Measurements from ENCODE around the gene CCL22.
"Not testable (repeated sequence)": the region's sequence is repeated elsewhere in the genome, so short reads cannot be mapped to it uniquely, and the experiment has no call there.

Gene CCL22

DNA sequence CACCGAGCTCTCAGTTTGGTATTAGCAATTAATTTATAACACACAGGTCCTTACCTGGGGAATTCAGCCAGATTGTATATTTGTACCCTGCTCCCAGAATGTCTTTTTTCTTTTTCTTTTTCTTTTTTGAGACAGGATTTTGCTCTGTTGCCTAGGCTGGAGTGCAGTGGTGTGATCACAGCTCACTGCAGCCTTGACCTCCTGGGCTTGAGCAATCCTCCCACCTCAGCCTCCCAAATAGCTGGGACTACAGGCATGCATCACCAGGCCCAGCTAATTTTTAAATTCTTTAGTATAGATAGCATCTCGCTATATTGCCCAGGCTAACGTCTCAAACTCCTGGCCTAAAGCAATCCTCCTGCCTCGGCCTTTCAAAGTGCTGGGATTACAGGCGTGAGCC, 14.5 kb upstream of the CCL22 start:
- in situ Hi-C loops (cut with HindIII; ENCODE audit: low pct_ligation_motif_present, low pct_unique_long_range_greater_than_20kb, low sequenced_read_pairs): not testable (repeated sequence)

GRCh38 chr16:57345021-57345420, 13.6 kb upstream of the CCL22 start:
- no peak for DNase-seq
- in situ Hi-C loops (cut with HindIII; ENCODE audit: low pct_ligation_motif_present, low pct_unique_long_range_greater_than_20kb, low sequenced_read_pairs): no loop called here

More for the DNA sequence above, 14.5 kb upstream of the CCL22 start:
- not testable (repeated sequence) for DNase-seq

GRCh38 chr16:57345666-57346204, 12.8 kb upstream of the CCL22 start:
- in situ Hi-C loops (cut with HindIII; ENCODE audit: low pct_ligation_motif_present, low pct_unique_long_range_greater_than_20kb, low sequenced_read_pairs): no loop called here
- no peak for DNase-seq

DNA sequence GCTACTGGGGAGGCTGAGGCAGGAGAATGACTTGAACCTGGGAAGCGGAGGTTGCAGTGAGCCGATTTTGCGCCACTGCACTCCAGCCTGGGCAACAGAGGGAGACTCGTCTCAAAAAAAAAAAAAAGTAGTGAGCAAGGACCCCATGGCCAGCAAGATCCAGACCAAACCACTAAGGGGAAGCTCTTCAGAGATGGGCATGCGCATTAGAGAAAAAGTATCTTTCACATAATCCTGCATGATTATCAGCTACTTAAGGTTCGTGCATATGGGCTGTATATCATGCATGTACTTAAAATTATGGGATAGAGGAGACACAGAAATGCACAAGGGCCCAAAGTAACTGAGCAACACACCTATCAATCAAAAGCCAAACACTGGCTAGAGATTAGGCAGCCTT, 10.7 kb upstream of the CCL22 start:
- in situ Hi-C loops (cut with HindIII; ENCODE audit: low pct_ligation_motif_present, low pct_unique_long_range_greater_than_20kb, low sequenced_read_pairs): no loop called here
- no peak for DNase-seq

- no peak for DNase-seq
- in situ Hi-C loops (cut with HindIII; ENCODE audit: low pct_ligation_motif_present, low pct_unique_long_range_greater_than_20kb, low sequenced_read_pairs): no loop called here
Measured at GRCh38 chr16:57348327-57348726, 10.3 kb upstream of the CCL22 start.

GRCh38 chr16:57349212-57350031, 9.2 kb upstream of the CCL22 start:
- DNase-seq: no peak
- in situ Hi-C loops (cut with HindIII; ENCODE audit: low pct_ligation_motif_present, low pct_unique_long_range_greater_than_20kb, low sequenced_read_pairs): no loop called here

GRCh38 chr16:57352636-57353047, 5.9 kb upstream of the CCL22 start:
- in situ Hi-C loops (cut with HindIII; ENCODE audit: low pct_ligation_motif_present, low pct_unique_long_range_greater_than_20kb, low sequenced_read_pairs): no loop called here
- DNase-seq: no peak

DNA sequence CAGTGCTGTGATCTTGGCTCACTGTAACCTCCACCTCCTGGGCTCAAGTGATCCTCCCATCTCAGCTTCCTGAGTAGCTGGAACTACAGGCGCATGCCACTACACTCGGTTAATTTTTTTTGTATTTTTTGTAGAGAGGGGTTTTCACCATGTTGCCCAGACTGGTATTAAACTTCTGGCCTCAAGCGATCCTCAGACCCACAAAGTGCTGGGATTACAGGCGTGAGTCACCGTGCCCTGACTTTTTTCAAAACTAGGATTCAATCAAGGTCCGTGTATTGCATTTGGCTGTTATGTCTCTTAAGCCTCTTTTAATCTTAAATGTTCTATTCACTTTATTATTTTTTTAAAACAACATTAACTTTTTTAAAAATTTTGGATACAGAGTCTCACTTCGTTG, 4.3 kb upstream of the CCL22 start:
- DNase-seq: no peak
- in situ Hi-C loops (cut with HindIII; ENCODE audit: low pct_ligation_motif_present, low pct_unique_long_range_greater_than_20kb, low sequenced_read_pairs): no loop called here

GRCh38 chr16:57355898-57356414, 2.6 kb upstream of the CCL22 start:
- in situ Hi-C loops (cut with HindIII; ENCODE audit: low pct_ligation_motif_present, low pct_unique_long_range_greater_than_20kb, low sequenced_read_pairs): no loop called here
- no peak for DNase-seq

- DNase-seq: no peak
- in situ Hi-C loops (cut with HindIII; ENCODE audit: low pct_ligation_motif_present, low pct_unique_long_range_greater_than_20kb, low sequenced_read_pairs): no loop called here
Measured at GRCh38 chr16:57356547-57356946, 2.0 kb upstream of the CCL22 start.

GRCh38 chr16:57357330-57358085, 1.1 kb upstream of the CCL22 start:
- DNase-seq: no peak
- in situ Hi-C loops (cut with HindIII; ENCODE audit: low pct_ligation_motif_present, low pct_unique_long_range_greater_than_20kb, low sequenced_read_pairs): no loop called here

- no peak for DNase-seq
- in situ Hi-C loops (cut with HindIII; ENCODE audit: low pct_ligation_motif_present, low pct_unique_long_range_greater_than_20kb, low sequenced_read_pairs): no loop called here
Measured at GRCh38 chr16:57358086-57358420, 530 bp upstream of the CCL22 start.

DNA sequence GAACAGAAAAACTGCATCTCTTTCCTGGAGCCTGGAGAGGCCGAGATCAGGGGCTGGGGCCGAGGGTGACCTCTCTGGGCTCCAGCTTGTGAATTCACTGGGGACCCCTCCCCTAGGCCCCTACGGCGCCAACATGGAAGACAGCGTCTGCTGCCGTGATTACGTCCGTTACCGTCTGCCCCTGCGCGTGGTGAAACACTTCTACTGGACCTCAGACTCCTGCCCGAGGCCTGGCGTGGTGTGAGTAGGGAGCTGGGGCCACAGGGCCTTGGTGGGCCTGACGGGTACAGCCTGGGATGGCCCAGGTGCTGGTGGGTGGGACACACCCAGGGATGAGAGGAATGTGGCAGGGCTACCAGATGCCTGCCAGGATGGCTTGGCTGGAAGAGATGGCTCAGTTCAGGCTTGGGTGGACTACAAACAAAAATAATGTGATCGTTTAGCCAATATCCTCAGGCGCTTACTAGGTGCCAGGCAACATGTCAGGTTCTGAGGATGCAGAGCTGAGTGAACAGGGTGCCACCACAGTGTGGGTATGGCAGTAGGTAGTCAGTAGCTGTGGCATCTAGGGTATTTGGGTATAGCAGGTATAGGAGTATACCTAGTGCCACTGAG, 1.8 kb downstream of the CCL22 start:
- DNase-seq: no peak
- in situ Hi-C loops (cut with HindIII; ENCODE audit: low pct_ligation_motif_present, low pct_unique_long_range_greater_than_20kb, low sequenced_read_pairs): no loop called here

DNA sequence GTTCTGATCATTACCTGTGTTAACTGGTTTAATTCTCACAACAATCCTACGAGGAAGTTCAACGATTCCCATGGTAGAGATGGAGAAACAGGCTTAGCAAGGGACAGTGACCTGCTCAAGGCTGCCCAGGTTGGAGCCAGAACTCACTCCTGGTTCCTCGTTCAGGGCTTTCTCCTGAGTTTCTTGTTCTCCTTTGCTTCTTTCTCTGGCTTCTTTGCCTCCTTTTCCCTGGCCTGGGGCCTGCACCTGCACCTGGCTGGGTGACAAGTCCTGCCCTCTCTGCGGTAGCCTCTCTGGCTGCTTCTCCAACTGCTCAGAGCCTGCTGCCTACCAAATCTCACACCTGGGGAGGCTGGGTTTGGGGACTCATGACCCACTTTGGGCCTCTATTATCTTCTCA, 2.8 kb downstream of the CCL22 start:
- in situ Hi-C loops (cut with HindIII; ENCODE audit: low pct_ligation_motif_present, low pct_unique_long_range_greater_than_20kb, low sequenced_read_pairs): no loop called here
- no peak for DNase-seq

DNA sequence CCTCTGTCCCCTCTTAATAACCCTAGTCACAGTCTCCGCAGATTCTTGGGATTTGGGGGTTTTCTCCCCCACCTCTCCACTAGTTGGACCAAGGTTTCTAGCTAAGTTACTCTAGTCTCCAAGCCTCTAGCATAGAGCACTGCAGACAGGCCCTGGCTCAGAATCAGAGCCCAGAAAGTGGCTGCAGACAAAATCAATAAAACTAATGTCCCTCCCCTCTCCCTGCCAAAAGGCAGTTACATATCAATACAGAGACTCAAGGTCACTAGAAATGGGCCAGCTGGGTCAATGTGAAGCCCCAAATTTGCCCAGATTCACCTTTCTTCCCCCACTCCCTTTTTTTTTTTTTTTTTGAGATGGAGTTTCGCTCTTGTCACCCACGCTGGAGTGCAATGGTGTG, 5.6 kb downstream of the CCL22 start:
- in situ Hi-C loops (cut with HindIII; ENCODE audit: low pct_ligation_motif_present, low pct_unique_long_range_greater_than_20kb, low sequenced_read_pairs): no loop called here
- no peak for DNase-seq

GRCh38 chr16:57366544-57367040, 8.0 kb downstream of the CCL22 start:
- in situ Hi-C loops (cut with HindIII; ENCODE audit: low pct_ligation_motif_present, low pct_unique_long_range_greater_than_20kb, low sequenced_read_pairs): no loop called here
- DNase-seq: no peak

- in situ Hi-C loops (cut with HindIII; ENCODE audit: low pct_ligation_motif_present, low pct_unique_long_range_greater_than_20kb, low sequenced_read_pairs): no loop called here
Measured at GRCh38 chr16:57367116-57367752, 8.7 kb downstream of the CCL22 start.

DNA sequence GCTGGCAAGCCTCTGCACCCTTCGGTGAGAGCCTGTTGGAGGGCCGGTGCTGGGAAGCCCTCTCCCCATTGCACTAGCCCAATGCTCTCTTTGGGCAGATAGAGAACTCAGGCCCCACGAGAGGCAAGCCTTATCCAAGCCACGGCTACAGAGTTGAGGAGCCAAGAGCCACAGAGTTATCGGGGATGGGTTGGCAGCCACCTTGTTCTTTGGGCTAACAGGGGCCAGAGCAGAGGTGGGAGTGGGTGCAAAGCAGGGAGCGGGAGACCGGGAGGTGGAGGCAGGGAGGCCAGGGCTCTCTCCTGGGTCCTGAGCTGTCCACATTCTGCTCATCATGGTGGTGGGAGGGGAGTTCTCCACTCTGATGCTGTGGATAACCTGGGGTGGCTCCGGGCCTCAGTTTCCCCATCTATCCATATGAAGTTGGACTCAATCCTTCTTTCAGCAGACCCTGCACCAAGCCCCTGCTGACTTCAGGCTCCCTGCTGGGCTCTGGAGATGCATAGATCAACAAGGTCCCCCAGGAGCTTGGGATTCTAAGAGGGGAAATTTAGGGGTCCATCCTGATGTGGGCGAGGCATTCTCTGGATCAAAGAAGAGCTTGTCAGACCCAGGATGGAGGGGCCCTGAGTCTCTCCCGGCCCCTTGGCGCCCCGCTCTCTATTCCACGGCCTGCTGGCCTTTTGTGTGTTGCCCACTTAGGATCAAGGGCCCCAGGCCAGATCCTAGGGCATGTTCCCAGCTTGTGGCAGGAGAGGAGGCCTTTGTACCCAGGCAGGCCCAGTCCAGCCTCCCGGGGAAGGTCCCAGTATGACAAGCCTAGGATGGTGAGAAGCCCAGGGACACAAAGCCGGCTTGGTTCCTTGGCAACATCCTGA, 13.2 kb downstream of the CCL22 start:
- DNase-seq: no peak
- in situ Hi-C loops (cut with HindIII; ENCODE audit: low pct_ligation_motif_present, low pct_unique_long_range_greater_than_20kb, low sequenced_read_pairs): no loop called here

More at GRCh38 chr16:57367116-57367752, 8.7 kb downstream of the CCL22 start:
- no peak for DNase-seq

All from ACHN (cell line).